Left lobe of liver (tissue), 2 donors: ENCODE data around the gene TSPAN4. TPM values are rescaled to one million over a fixed set of nuclear protein-coding genes. Genes with fewer than 3 reads are reported as not detected.

Experiments
- ATAC-seq: fragments of 200-7000 bp; cut with Tn5 transposase; one replicate; pipeline ENCODE4 v1.9.1; 2020; ENCODE audit warnings: mild to moderate bottlenecking, moderate library complexity
- DNase-seq: peaks from one replicate; pipeline ENCODE4 v3.0.0-alpha.2; 2020; ENCODE audit warnings: low spot score
- total RNA-seq: library from RNA; stranded (reverse); gene quantifications from one replicate; pipeline ENCODE4 v1.2.1, GENCODE V29; 2021
- donor health status: DM: no; HTN: no; CAD: no; lungs with moderate emphysema.
- donor health status: DM: no; HTN: yes; CAD: no.

Gene TSPAN4
- total RNA-seq, 1 donor from 2014 or later: 17.1 TPM

GRCh38 chr11:862081-862661, 19.5 kb downstream of the TSPAN4 start:
- ATAC-seq (peak; percentile 0), DNase-seq (peak; percentile 60)

GRCh38 chr11:862696-863022, 20.0 kb downstream of the TSPAN4 start:
- DNase-seq (no peak), ATAC-seq (no peak)

DNA sequence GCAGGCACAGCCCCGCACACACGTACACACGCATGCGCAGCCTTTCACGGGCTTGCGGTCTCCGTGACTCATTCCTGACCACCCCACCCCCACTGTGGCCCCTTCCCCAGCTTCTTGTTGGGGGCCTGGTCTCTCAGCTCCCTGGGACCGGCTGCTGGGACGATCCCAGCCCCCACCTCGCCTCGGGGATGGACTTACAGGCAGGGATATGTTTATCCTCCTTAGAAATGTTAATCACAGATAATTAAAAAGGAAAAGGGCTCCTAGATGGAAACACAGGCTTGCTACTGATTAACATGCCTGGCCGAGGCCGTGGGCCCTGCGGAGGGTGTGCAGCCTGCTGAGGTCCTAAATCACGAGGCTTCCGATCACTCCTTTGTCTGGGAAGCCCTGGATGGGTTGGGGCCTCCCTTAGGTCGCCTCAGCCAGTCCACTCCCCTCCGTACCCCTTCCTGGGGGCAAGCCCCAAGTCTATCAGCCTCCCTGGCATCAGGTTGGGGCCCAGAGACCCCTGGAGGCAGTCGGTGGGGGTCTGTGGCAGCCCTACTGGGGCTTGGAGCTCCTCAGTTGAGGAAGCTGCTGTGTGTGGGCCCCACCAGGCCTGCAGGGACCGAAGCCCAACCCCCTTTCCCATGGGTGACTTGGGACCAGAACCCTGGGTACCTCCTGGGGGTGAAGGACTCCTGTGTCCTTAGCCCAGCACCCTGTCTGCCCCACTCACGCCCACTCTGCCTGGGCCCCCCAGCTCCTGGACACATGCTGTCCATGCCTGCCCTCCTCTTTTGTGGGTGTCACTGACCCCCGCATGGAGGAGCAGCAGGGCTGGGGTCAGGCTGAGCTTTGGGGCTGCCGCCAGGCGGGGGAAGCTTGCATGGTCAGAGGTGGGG, 20.6 kb downstream of the TSPAN4 start:
- peak; percentile 1 for ATAC-seq
- no peak for DNase-seq

DNA sequence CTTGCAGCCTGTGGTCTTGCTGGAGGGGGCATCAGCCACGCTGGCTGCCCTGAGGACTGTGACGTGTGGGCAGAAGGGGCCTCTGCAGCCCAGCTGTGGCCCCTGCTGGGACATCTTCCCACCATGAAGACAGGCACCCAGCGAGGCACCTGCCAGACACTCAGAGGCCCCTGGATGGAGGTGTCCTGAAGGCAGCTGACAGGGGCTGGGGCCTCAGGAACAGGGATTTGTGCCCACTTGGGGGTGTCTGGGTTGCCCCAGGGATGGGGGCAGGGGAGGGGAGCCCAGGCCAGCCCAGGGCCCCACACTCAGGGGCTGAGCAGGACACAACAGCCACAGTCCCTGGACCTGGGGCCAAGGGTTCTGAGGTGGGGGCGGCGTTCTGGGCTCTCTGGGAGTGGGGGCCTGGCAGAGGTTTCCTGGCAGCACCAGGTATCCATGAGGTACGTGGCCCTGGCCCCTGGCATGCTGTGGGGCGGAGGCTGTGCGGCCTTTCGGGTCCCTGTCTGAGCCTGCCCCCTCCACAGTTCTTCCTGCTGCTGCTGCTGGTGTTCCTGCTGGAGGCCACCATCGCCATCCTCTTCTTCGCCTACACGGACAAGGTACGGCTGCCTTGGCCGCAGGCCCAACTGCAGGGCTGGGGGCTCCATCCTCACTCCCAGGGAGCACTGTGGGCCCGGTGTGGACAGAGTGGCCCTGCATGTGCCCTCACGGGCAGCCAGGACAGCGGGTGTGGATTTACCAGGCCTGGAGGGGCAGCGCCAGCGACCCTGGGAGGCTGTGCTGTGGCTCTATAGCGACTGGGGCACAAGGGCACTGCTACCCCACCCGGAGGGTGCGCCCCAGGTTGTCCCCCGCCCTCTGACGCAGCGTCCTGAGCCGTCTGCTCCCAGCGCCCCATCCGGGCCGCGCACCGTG, 21.5 kb downstream of the TSPAN4 start:
- DNase-seq (no peak), ATAC-seq (peak; percentile 7)

DNA sequence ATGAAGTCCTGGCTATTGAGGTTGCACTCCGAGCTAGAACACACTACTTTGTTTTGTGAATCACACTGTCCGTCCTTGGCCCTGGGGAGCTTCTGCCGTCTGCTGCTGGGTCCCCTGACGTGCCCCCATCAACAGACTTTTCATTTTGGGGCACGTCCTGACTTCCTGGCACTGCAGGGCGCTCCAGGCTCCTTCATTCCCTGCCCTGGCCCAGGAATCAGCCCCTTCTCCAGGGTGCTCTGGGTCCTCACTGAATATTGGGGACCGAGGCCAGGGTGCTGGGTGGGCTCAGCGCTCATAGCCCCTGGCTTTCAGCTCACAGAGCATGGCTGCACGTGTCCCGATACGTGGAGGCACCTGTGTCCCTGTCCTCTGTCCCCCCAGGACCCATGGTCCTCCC, 22.2 kb downstream of the TSPAN4 start:
- no peak for ATAC-seq
- DNase-seq: no peak

DNA sequence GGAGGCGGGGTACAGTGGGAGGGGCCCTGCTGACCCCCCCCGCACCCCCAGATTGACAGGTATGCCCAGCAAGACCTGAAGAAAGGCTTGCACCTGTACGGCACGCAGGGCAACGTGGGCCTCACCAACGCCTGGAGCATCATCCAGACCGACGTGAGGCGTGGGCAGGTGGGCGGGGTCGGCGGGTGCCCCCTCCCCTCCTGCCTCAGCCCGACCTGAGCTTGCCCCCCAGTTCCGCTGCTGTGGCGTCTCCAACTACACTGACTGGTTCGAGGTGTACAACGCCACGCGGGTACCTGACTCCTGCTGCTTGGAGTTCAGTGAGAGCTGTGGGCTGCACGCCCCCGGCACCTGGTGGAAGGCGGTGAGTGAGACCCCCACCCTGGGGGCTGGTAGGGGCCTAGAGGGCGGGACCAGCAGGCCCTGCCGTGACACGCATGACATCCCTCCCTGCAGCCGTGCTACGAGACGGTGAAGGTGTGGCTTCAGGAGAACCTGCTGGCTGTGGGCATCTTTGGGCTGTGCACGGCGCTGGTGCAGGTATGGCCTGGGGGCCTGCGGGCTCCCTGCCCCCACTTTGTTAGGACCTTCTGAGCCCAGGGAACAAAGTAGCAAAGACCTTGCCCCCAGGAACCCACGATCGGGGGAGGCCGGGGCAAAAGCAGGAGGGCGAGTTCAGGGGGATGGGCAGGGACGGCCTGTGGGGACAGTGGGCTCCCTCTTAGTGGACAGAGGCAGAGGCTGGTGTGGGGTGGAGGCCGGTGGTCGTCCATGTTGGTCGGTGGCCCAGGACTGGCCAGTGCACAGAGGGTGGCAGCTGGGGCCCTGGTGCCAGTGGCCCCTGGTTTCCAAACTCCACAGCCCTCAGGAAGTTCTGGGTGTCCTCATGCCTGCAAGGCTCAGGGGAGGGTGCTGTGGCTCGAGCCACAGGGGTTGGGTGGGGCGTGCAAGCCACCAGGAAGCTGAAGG, 23.1 kb downstream of the TSPAN4 start:
- no peak for DNase-seq

DNA sequence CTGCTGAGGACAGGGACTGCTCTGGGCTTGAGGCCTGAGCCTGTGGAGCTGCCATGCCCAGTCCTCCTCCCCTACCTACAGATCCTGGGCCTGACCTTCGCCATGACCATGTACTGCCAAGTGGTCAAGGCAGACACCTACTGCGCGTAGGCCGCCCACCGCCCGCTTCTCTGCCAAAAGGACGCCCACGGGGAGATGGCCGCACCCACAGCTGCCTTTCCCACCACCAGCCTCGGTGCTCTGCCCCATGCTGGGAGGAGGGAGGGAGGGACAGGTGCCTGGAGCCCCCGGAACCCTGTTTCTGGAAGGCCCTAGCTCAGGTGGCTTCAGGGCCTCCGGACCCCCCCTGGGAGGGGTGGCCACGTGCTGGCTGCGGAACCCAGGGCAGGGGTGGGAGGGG, 23.8 kb downstream of the TSPAN4 start:
- peak; percentile 1 for ATAC-seq
- DNase-seq: no peak

More for the DNA sequence above, 23.1 kb downstream of the TSPAN4 start:
- ATAC-seq: peak; percentile 0

DNA sequence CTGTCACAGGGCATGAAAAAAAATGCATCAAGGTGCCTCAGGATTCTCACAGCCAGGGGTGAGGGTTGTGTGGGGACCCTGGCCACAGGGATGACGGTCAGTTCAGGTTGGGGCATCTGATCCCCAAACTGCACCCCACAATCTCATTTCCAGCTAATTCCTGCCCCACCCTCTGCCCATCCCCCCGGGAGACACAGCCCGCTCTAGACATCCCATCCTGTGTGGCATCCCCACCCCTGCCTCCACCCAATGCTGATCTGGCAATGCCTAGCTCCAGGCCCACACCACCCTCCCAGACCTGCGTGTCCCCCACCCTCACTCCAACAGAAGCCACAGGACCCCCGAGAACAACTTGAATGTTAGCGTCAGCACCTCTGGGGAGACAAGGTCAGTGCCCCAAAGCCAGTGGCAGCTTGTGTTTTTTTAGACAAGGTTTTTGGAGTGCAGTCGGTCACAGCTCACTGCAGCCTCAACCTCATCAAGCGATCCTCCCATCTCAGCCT, 25.3 kb downstream of the TSPAN4 start:
- DNase-seq (no peak), ATAC-seq (no peak)

DNA sequence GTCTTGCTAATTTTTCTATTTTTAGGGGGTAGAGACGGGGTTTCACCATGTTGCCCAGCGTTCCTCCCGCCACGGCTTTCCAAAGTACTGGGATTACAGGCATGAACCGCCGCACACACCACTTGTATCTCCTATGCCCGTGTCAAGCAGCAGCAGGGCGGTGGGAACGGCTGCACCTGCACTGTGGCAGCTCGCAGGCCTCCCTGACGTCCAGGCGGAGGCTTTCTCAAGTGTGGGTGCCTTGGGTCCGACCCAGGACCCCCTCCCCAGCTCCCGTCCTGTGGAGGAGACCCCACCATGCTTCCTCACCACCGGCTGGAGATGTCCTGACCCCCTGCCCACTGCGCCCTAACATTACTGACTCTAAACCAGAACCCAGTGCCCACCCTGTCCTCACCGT, 25.7 kb downstream of the TSPAN4 start:
- DNase-seq: no peak
- no peak for ATAC-seq

- no peak for ATAC-seq
- no peak for DNase-seq
Measured at GRCh38 chr11:868802-869201, 26.1 kb downstream of the TSPAN4 start.

GRCh38 chr11:869399-870126, 26.9 kb downstream of the TSPAN4 start:
- no peak for DNase-seq
- ATAC-seq: peak; percentile 2

DNA sequence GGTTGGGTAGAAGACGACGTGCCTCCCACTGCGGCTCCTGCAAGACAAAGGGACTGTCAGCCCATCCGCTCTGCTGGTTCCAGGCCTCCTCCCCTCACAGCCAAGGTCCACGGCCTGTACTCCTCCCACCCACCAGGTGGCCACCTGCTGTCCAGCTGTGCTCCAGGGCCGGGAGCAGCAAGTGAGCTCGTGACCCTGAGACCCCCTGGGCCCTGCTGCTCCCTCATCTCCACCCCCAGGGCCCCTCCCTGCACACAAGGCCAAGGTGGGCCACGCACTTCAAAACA, 27.4 kb downstream of the TSPAN4 start:
- peak; percentile 14 for ATAC-seq
- no peak for DNase-seq

DNA sequence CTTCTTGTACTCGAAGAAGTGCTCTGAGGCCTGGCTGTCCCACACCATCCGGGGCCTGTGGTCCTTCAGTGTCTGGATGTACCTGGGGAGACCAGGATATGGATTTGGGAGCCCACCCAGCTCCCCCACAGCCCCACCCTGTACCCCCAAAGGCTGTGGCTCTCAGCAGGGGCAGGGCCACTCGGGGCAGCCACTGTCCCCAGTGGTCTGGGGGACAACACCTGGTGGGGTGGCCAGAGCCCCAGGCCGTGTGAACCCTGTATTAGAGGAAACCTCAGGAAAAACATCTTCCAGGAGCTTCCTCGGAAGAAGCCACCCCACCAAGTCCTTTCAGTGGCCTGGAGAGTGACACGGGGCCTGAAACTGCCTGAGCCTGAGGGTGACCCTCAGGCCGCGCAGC, 27.8 kb downstream of the TSPAN4 start:
- ATAC-seq: no peak
- no peak for DNase-seq

GRCh38 chr11:871472-871871, 28.8 kb downstream of the TSPAN4 start:
- no peak for ATAC-seq

GRCh38 chr11:872799-873198, 30.1 kb downstream of the TSPAN4 start:
- DNase-seq: no peak
- no peak for ATAC-seq

More at GRCh38 chr11:871472-871871, 28.8 kb downstream of the TSPAN4 start:
- DNase-seq: no peak

DNA sequence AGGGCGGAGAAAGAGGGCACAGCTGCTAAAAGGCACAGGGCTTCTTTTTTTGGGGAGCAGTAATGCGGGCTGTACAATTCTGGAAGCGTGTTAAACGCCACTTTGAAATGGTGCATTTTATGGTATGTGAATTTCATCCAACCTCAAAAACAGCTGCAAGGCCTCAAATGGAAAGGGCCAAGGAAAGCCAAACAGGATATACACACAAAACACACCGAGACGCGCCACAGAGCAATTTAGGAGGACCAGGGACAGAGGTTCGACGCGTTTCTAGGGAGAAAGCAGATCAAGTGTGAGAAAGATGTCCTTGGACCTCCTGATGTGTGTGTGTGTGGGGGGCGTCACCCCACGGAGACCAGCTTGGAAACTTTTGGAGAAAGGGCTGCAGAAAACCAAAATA, 31.1 kb downstream of the TSPAN4 start:
- DNase-seq (no peak), ATAC-seq (no peak)

GRCh38 chr11:875203-875602, 32.6 kb downstream of the TSPAN4 start:
- no peak for DNase-seq
- no peak for ATAC-seq

DNA sequence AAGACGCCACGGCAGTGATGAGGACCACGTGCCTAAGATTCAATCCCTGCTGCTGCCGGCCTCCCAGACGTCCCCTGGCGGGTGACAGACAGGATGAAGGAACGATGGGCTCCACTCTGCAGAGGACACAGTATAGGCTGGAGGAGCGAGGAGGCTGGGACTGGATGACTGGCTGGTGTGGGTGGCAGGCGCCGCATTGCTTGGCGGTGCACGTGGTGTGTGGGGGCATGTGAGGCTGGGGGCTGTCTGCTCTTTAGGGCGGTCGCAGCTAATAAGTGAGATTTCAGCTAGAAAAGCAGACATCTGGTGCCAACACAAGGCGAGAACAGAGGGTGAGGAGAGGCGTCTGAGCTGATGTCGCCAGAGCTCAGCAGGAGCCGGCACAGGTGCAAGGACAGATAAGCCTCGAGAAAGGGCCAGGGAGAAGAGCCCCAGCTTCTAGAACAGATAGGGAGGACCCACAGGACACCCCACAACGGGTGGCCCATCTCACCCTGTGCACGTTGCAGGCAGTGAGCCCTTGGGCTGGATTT, 33.2 kb downstream of the TSPAN4 start:
- ATAC-seq (no peak), DNase-seq (no peak)

- DNase-seq: peak; percentile 83
- peak; percentile 81 for ATAC-seq
Measured at GRCh38 chr11:876545-876944, 33.9 kb downstream of the TSPAN4 start.
